Measurements from ENCODE around the gene CCDC181.

The CCDC181 gene

DNA sequence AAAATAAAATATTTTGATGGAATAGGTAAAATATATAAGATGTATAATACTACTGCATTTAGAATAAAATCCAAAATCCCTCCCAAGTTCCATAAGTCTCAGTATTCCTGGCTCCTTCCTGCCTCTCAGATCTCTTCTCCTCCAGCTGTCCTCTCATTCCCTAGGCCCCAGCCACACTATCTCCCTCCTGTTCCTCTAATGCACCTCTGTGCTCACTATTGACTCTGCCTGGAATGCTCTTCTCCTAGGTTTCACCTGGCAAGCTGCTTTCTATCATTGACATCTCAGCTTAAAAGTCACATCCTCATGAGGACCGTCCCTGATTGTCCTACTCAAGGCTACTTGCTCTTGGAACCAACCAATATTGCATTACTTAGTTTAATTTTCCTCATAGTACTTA lies 66.9 kb downstream of the CCDC181 start:
- DNase-seq, result no peak
- no peak overlapping the region for H3K27ac Mint-ChIP-seq
- H3K4me1 Mint-ChIP-seq, result no peaks in the 10 kb centered on the region

DNA sequence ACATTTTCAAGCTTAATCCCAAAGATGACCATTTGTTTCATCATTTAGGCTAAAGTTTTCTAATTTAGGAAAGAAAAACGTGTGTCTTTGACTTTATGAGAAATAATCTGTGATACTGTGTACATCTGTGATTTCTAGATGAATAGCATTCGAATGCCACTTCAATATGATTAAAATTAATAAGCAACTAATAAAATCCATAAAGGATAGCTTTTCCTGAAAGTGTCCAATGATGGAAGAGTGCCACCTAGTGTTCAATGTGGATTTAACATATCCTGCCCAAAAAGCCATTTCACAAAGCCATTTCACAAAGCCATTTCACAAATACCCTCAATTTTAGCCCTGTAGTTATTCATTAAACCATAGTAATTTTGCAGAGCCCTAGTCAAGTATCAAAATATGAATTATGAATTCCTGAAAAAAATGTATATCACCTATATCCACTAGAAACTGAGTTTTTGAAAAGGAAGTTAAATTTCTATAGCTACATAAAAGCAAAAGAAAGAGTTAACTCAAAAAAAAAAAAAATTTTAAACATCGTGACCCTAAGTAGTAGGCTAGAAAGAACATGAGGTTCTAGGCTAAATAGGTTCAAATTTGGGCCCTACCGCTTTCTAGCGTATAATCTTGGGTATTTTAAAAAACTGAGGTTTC lies 78.8 kb downstream of the CCDC181 start:
- H3K27me3 Mint-ChIP-seq (ENCODE audit: low read depth, poor library complexity), result no peaks in the 10 kb centered on the region
- peaks cover 19% of the 10 kb centered on the region for H3K36me3 Mint-ChIP-seq (ENCODE audit: low read depth)
- H3K27ac Mint-ChIP-seq, result no peak overlapping the region
- peaks cover 24% of the 10 kb centered on the region for H3K9me3 Mint-ChIP-seq
- DNase-seq, result peak; percentile 12
- TF ChIP-seq, protein P1, sequence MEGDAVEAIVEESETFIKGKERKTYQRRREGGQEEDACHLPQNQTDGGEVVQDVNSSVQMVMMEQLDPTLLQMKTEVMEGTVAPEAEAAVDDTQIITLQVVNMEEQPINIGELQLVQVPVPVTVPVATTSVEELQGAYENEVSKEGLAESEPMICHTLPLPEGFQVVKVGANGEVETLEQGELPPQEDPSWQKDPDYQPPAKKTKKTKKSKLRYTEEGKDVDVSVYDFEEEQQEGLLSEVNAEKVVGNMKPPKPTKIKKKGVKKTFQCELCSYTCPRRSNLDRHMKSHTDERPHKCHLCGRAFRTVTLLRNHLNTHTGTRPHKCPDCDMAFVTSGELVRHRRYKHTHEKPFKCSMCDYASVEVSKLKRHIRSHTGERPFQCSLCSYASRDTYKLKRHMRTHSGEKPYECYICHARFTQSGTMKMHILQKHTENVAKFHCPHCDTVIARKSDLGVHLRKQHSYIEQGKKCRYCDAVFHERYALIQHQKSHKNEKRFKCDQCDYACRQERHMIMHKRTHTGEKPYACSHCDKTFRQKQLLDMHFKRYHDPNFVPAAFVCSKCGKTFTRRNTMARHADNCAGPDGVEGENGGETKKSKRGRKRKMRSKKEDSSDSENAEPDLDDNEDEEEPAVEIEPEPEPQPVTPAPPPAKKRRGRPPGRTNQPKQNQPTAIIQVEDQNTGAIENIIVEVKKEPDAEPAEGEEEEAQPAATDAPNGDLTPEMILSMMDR (IDR thresholded peaks at IDR 0.05), result peak; percentile 89
- no peaks in the 10 kb centered on the region for H3K4me1 Mint-ChIP-seq
- no peak overlapping the region for H3K4me3 Mint-ChIP-seq

More for the DNA sequence above, 66.9 kb downstream of the CCDC181 start:
- TF ChIP-seq, protein P1 (IDR thresholded peaks at IDR 0.05), result no peak
- H3K9me3 Mint-ChIP-seq, result no peaks in the 10 kb centered on the region
- no peaks in the 10 kb centered on the region for H3K27me3 Mint-ChIP-seq (ENCODE audit: low read depth, poor library complexity)
- H3K4me3 Mint-ChIP-seq, result no peak overlapping the region
- H3K36me3 Mint-ChIP-seq (ENCODE audit: low read depth), result no peaks in the 10 kb centered on the region

GRCh38 chr1:169347688-169348382 lies 79.4 kb downstream of the CCDC181 start:
- Mint-ChIP-seq H3K27me3 (ENCODE audit: low read depth, poor library complexity) (no peaks in the 10 kb centered on the region), H3K9me3 (peaks cover 17% of the 10 kb centered on the region), H3K36me3 (ENCODE audit: low read depth) (peaks cover 12% of the 10 kb centered on the region), H3K27ac (no peak overlapping the region), H3K4me3 (no peak overlapping the region), H3K4me1 (no peaks in the 10 kb centered on the region)
- DNase-seq, result no peak
- TF ChIP-seq, protein P1 (IDR thresholded peaks at IDR 0.05), result no peak

DNA sequence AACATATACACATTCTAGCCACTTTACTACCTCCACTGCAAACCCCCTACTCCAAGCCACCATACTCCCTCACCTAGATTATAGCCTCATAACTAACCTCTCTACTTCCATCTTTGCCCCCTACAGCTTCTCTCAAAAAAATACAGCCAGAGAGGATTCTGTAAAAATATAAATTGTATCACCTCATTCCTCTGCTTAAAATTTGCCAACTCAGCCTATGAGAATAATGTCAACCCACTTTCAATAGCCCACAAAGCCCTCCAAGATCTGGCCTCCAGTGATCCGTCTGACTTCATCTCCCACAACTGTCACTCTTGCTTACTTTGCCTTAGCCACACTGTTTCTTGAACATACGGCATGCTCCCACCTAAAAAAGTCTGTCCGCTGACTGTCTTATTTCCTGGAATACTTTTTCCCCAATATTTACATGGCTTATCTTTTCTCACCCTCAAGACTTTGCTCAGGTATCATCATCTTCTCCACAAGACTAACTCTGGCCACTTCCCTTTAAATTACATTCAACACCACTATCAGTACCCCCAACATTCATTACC lies 81.2 kb downstream of the CCDC181 start:
- TF ChIP-seq, protein P1 (IDR thresholded peaks at IDR 0.05), result no peak
- Mint-ChIP-seq H3K27ac (peak overlapping the region; percentile 4), H3K9me3 (peaks cover 3% of the 10 kb centered on the region), H3K36me3 (ENCODE audit: low read depth) (peaks cover 5% of the 10 kb centered on the region), H3K4me1 (no peaks in the 10 kb centered on the region), H3K4me3 (no peak overlapping the region), H3K27me3 (ENCODE audit: low read depth, poor library complexity) (no peaks in the 10 kb centered on the region)
- DNase-seq, result no peak

GRCh38 chr1:169345511-169345910 lies 81.8 kb downstream of the CCDC181 start:
- H3K36me3 Mint-ChIP-seq (ENCODE audit: low read depth), result peaks cover 11% of the 10 kb centered on the region
- TF ChIP-seq, protein P1 (IDR thresholded peaks at IDR 0.05), result no peak
- no peak for DNase-seq
- H3K27me3 Mint-ChIP-seq (ENCODE audit: low read depth, poor library complexity), result no peaks in the 10 kb centered on the region
- H3K9me3 Mint-ChIP-seq, result peaks cover 8% of the 10 kb centered on the region
- H3K4me1 Mint-ChIP-seq, result no peaks in the 10 kb centered on the region
- H3K4me3 Mint-ChIP-seq, result no peak overlapping the region
- peak overlapping the region; percentile 4 for H3K27ac Mint-ChIP-seq

Data from nephron progenitor cell (in vitro differentiated cells).